Colon (tissue), 2 donors: ENCODE data around the gene DES.

Source experiments
- FAIRE-seq: peaks from 2 replicates; lab custom pipeline; 2012; peaks lifted over from hg19 to GRCh38; lab: Jason Lieb, UNC
- donor health status: control.
- donor health status: control.

The DES gene

DNA sequence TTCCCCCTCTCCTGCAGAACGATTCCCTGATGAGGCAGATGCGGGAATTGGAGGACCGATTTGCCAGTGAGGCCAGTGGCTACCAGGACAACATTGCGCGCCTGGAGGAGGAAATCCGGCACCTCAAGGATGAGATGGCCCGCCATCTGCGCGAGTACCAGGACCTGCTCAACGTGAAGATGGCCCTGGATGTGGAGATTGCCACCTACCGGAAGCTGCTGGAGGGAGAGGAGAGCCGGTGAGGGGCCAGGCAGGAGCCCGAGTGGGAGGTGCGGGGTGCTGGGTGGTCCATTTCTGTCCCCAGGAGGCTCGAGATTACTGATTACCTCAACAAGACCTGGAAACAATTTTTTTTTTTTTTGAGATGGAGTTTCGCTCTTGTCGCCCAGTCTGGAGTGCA lies 3.1 kb downstream of the DES start:
- no peak for FAIRE-seq

DNA sequence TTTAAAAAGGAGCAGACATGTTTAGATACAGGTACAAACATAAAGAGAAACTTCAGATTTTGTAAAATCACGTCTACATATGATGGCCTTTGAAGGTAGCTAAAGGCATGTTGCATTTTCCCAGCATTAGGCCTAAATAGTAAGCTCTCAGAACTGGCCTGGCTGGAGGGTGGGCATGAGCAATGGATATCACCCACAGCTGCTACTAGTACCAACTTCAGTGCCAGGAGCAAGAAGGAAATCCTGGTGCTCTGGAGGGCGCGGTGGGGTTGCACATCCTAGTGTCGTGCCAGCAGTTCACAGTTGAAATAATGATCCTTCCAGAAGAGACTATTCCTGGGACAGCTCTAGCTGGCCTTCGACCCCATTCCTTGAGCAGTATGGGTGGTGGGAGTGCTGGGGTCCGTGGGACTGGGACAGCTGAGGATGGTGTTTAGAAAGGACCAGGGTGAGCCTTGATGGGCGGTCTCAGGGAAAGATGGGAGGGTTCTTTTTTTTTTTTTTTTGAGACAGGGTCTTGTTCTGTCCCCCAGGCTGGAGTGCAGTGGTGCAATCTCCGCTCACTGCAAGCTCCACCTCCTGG lies 4.9 kb downstream of the DES start:
- FAIRE-seq, result no peak

DNA sequence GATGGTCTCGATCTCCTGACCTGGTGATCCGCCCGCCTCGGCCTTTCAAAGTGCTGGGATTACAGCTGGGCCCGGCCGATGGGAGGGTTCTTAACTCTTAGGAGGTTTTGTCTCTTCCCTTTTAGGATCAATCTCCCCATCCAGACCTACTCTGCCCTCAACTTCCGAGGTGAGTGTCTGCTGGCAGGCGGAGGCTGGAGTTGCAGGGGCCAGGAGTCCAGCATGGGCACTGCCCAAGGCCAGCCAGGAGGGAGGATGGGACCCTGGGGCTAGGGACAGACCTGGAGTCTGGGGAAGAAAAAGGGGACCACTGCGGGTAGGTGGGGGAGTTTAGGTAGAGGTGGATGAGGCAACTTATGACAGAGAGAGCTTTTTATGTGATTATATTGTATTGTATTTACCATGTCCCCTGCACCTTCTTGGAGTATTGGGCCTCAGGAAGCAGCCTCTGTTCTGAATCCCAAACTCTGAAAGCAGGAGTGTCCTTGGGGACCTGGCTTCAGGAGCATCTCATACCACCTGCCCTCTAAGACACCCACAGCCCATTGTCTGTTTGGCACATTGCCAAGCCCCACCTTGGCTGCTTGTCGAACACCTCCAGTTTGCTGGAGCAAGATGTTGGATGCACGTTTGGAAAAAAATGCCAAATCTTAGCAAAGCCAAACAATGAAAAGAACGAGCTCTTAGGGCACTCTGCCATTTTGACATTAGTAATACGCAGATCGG lies 5.6 kb downstream of the DES start:
- FAIRE-seq, result no peak

DNA sequence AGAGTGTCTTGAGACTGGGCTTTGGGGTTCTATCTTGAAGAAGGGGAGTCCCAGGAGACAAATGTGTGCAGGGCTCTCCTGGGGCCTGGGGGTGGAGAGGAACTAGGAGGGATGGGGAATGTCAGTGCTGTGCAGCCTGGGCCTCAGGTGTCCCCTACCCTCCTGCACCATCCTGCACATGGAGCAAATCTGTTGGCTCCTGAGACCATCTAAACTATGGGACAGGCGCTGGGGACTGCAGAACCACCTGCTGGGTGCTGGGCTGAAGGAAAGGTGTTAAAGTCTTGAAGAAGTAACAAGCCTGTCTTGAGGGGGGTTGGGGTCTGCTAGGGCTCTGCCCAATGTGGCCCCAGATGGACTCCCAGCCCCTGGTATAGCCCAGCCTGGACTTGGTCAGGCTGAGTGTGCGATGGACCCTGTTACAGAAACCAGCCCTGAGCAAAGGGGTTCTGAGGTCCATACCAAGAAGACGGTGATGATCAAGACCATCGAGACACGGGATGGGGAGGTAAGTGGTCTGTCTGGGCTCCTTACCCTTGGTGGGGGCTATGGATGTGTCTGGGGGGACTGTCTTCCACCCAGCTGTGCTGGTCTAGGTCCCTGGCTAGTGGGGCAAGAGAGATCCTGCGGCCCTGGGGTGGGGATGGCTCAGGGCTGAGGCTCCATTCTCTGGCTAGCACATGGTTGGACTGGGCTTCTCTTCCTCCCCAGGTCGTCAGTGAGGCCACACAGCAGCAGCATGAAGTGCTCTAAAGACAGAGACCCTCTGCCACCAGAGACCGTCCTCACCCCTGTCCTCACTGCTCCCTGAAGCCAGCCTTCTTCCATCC lies 7.3 kb downstream of the DES start:
- no peak for FAIRE-seq

DNA sequence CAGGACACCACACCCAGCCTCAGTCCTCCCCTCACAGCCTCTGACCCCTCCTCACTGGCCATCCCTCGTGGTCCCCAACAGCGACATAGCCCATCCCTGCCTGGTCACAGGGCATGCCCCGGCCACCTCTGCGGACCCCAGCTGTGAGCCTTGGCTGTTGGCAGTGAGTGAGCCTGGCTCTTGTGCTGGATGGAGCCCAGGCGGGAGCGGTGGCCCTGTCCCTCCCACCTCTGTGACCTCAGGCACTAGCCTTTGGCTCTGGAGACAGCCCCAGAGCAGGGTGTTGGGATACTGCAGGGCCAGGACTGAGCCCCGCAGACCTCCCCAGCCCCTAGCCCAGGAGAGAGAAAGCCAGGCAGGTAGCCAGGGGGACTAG lies 7.9 kb downstream of the DES start:
- no peak for FAIRE-seq

DNA sequence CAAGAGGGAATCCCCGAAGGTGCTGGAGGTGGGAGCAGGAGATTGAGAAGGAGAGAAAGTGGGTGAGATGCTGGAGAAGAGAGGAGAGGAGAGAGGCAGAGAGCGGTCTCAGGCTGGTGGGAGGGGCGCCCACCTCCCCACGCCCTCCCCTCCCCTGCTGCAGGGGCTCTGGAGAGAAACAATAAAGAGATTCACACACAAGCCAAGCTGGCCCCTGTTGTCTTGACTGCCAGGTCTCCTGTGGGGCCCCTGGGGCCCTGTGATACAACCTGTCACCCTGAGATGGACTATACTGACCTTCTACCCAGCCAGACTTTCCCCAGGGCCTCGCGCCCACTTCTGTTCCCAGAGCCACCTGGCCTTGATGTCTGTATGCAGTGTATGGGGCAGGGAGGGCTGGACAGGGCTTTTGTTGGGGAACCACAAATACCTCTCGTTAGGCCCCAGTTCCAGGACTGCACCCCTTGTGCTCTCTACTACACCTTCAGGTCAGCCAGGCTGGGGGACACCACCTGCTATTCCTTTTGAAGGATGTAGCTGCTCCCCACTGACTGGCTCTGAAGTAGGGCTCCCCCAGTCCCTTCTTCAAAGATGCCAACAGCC lies 8.5 kb downstream of the DES start:
- FAIRE-seq, result no peak

DNA sequence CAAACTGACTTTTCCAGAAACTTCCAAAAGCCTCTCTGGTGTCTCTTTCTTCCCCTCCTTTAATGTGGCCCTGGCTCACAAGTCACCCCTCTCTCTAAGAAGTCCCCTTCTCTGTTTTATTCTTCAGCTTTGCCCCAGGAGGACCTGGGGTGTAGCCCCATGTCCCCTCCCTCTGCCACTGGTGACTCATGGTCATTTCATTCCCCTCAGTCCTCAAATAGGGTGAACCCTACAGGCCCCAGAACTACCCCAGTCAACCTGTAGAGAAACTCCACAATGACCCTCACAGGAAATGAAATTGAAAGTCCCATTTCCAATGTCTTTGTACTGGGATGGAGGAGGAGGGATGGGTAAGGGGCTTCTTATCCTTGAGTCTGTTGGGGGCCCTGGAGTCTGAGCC lies 10.3 kb downstream of the DES start:
- no peak for FAIRE-seq

DNA sequence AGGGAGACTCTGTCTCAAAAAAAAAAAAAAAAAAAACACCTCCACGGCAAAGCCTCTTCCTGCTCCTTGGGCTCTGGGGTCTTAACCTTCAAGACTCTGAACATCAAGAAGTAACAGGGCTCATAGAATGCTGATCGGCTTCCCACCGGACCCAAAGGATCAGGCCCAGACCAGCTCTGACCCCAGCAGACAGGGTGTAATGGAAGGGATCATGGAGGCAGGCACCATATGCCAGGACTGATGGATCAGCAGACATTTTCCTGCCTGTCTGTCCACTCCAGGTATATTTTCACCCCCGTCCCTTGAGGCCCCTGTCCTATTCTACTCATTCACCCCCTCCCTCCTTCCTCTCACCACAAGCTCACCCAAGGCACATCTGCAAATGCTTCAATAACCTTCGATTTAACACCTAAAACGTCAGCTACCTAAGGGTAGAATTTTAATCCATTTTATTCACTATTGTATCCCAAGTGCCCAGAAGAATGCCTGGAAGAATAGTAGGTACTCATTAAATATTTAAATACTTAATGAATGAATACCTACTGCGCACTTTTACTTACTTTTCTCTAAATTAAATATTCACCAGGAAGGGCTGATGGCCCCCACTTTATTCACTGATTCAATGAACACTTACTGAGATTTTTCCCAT lies 11.9 kb downstream of the DES start:
- FAIRE-seq, result no peak

DNA sequence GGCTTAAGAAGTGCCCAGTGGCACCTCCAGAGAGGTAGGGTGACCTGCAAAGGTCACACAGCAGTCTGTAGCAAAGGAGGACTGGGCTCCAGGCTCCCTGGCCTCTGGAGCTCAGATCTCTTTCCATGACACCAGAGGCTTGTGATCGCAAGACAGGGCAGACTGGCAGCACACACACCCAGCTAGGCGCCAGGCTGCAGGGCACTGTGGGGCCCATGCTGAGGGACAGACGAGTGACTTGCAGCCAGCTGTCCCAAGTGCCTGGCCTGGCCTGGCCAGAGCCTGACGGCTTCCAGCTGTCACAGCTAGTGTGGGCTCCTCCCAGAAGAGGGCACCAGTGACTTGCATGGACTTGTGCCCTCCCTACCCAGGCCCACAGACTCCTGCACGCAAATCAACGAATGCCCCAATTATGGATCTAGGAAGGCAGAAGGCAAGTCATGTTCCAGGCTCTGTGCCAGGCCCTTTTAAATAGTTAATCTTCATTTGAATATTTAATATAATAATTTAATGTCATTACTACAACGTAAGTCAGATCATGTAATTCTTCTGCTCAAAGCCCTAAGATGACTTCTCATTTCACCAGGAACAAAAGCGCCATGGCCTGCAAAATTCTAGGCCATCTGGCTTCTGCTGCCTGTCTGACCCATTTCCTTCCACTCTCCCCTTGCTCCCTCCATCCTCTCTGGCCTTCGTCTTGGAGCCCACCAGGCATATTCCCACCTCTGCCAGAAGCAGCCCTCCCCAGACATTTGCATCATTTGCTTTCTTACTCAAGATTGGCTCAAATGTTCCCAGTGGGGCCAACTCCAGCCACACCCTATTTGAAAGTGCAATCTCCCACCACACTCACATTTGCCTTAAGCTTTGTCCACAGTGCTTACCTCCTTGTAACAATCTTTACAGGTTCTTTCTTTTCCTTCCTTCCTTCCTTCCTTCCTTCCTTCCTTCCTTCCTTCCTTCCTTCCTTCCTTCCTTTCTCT lies 12.7 kb downstream of the DES start:
- FAIRE-seq, result no peak

DNA sequence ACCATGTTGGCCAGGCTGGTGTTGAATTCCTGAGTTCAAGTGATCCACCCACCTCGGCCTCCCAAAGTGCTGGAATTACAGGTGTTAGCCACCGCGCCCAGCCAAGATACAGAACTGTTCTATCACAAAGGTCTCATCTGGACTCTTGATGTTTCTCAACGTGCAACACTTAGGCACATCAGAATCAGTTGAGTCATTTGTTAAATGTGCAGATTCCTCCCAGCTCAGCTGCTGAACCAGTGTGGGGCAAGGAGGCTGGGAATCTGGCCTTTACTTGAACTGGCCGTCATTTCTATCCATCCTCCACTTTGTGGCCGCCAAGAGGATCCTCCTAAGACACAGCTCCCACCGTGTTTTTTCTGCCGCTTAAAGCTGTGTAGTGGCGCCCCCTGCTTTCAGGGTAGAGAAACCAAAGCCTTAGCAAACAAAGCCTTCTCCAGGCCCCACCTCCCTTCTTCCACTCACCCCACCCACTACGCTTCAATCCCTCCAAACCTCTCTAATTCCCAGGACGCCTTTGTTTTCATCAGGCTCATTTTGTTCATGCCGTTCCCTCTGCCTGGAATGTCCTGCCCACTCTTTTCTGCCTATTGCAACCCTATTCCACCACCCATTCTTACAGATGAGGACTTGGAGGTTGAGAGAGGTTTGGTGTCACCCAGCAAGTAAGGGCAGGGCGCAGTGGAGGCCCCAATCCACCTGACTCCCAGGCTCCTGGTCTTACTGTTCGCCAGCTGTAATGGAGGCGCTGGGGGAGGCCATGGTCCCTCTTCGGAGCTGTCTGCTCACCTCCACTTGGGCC lies 15.7 kb downstream of the DES start:
- FAIRE-seq, result no peak

DNA sequence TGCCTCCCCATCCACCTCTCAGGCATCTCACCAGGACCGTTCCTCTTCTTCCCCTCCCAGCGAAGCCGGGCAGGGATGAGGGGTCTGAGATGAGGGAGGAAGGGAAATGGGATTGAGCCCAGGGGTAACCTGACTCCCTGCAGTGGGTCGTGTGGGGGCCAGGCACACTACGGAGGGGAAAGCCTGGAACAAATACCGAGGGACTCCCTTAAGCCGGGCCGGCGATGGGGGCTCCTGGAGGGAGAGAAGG lies 16.2 kb downstream of the DES start:
- no peak for FAIRE-seq

DNA sequence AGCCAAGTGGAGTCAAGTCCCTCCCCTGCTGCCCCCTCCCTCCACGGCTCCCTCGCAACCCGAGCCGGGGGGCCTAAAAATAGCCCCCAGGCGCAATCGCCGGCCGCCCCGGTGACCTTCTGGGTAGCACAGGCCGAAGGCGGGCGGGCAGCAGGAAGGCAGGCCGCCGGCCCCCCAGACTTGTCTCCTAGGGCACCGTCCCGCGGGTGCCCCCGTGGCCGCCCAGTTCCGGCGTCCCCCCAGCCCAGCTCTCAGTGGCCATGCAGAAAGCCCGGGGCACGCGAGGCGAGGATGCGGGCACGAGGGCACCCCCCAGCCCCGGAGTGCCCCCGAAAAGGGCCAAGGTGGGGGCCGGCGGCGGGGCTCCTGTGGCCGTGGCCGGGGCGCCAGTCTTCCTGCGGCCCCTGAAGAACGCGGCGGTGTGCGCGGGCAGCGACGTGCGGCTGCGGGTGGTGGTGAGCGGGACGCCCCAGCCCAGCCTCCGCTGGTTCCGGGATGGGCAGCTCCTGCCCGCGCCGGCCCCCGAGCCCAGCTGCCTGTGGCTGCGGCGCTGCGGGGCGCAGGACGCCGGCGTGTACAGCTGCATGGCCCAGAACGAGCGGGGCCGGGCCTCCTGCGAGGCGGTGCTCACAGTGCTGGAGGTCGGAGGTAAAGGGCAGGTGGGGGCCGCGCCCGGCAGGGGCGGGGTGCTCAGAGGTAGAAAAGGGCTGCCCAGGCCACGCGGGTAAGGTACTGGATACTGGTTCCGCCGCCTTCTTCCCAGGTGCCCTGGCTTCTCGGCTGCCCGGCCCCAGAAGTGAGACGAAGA lies 16.7 kb downstream of the DES start, which contains the start of gene SPEG:
TSS of gene SPEG (plus strand) at position 126 of the 808 bp plus-strand sequence. CDS start at position 261, 135 bp downstream.
- no peak for FAIRE-seq

DNA sequence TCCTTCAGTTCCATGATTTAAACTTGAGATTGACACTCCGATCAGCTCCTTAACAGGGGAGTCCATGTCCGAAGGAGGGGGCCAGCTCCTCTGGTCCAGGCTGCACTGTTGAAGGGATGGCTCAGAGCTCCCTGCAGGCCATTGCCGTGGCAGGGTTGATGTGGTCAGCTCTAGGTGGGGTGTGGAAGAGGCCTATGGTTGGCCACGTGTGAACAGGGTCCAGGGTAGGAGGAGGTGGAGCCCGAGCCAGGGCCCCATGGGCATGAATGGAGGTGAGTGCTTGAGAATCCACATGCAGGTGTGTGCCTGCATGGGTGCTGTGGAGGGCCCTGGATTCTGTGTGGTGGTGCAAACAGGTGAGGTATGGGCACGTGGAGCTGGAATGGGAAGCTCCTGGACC lies 17.5 kb downstream of the DES start:
- no peak for FAIRE-seq

DNA sequence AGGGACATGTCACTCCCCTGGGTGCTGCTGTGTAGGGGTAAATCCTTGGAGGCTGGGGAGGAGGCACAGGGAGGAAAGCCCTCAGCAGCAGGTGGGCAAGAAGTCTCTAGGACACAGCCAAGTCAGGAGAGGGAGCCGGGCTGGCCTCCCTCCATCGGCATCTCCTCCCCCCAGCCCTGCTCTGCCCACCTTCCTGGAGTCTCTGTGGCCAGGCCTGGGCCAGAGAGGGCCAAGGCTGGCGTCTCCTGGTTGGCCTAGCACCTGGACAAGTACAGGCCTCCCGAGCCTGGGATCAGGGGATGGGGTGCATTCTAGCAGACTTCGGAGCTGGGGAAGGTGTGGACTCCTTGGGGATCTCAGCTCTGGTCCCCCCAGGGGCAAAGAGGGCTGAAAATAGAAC lies 18.3 kb downstream of the DES start:
- FAIRE-seq, result no peak

DNA sequence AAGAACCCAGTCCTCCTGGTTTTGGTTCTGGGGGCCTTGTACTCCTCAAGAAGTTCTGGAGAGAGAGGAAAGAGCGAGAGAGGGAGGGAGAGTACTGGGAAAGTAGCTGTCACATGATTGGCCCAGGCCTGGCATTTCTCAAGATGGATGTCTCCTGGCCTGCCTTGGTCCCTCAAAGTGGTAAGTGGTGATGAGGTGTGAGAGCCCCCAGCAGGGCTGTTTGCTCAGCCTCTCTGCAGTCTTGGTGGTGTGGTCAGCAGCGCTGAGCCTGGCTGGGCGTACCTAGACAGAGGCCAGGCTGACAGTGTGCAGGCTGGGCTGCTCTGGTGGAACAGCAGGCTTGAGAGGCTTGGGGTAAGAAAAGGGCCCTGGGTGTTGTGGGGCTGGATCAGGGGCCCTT lies 19.0 kb downstream of the DES start:
- no peak for FAIRE-seq

DNA sequence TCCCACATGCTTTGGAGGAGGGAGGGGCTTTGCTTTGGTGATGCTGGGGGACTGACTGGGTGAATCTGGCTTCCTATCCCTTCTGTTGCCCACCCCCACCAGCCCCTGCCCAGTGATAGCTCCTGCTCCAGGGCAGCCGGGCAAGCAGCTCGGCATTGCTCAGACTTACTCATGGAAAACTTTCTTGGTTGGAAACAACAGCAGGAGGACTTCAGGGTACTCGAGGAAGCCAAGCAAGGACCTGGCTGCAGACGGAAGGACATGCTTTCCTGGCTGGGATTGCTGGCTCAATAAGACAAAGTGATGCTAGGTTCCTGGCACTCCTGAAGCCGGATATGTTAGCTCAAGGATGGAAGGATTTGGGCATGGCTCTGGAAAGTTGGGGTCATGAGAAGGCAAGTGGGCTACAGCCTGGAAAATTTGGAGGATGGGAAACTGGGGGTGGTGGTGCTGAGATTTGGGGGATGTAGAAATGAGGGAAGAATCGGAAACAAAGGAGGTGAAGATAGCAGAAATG lies 19.6 kb downstream of the DES start:
- FAIRE-seq, result no peak

DNA sequence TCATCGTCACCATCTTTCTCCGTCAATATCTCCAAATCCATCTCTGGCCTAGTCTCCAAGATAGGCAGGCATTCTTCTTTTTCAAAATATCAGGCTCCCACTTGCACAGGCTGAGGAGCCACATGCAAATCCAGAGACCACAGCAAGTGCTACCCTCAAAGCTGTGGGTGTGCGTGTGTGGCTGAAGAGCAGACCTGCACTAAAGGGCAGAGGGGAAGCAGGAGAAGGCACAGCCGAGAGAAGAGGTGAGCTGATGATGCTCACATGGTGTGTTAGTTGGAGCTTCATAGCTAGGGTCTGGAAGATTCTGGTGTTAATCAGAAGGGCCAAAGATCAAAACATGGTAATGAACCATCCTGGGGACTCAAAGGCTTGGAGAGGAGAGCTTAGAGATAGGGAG lies 20.3 kb downstream of the DES start:
- no peak for FAIRE-seq

DNA sequence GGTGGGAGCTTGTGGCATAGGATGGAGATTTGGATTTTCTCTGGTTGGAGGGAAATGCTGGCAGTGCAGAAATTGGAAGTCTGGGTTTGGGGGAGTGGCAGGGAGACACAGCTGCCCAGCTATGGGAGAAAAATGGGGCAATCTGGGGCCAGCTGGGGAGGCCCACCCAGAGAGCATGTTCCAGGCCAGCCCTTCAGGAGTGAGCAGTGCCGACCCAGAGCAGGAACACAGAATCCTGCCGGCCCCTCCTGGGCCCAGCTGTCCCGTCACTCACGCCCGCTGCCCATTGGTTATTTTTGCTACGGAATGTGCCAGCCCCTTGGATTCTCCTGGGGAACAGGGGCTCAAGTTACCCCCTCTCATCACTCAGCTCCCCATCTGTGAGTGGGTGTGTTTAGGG lies 21.3 kb downstream of the DES start:
- no peak for FAIRE-seq
